Measurements from ENCODE around the gene TMEM253.
A peak's percentile ranks its signal among the peaks of the same experiment; 100 is the strongest.

DNA sequence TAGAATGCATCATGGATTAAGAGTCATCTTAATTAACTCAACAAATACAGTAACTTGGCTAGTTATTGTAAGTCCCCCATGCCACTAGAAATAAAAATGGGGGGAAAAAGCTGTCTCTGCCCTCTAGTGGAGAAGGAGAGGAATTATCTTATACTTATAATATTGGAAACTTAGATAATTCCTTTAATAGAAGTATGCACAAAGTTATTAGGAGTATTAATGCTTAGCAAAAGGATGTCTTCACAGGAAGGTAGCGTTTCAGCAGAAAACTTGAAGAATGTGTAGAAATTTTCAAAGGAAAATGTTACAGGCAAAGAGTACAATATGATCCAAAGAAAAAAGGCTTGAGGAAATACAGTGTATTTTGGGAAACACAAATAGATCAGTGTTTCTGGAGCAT lies 35.2 kb downstream of the TMEM253 start:
- TF ChIP-seq, protein P1, sequence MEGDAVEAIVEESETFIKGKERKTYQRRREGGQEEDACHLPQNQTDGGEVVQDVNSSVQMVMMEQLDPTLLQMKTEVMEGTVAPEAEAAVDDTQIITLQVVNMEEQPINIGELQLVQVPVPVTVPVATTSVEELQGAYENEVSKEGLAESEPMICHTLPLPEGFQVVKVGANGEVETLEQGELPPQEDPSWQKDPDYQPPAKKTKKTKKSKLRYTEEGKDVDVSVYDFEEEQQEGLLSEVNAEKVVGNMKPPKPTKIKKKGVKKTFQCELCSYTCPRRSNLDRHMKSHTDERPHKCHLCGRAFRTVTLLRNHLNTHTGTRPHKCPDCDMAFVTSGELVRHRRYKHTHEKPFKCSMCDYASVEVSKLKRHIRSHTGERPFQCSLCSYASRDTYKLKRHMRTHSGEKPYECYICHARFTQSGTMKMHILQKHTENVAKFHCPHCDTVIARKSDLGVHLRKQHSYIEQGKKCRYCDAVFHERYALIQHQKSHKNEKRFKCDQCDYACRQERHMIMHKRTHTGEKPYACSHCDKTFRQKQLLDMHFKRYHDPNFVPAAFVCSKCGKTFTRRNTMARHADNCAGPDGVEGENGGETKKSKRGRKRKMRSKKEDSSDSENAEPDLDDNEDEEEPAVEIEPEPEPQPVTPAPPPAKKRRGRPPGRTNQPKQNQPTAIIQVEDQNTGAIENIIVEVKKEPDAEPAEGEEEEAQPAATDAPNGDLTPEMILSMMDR (IDR thresholded peaks at IDR 0.05; ENCODE audit: insufficient read depth, low read depth, low read length) = peak; percentile 70
- no peak for TF ChIP-seq EZH2 (IDR thresholded peaks at IDR 0.05; ENCODE audit: insufficient read depth, low read length)

Measured in astrocyte (in vitro differentiated cells and primary cell).